Effector CD8-positive, alpha-beta T cell (primary cell): Measurements from ENCODE around the gene PLD1.

Experiments
- DNase-seq: peaks from one replicate; lab custom pipeline; 2025; lab: John Stamatoyannopoulos, UW

PLD1 gene

GRCh38 chr3:171838218-171838720 is 28.0 kb upstream of the PLD1 start:
- DNase-seq: no peak

GRCh38 chr3:171837698-171838097 is 27.4 kb upstream of the PLD1 start:
- no peak for DNase-seq

DNA sequence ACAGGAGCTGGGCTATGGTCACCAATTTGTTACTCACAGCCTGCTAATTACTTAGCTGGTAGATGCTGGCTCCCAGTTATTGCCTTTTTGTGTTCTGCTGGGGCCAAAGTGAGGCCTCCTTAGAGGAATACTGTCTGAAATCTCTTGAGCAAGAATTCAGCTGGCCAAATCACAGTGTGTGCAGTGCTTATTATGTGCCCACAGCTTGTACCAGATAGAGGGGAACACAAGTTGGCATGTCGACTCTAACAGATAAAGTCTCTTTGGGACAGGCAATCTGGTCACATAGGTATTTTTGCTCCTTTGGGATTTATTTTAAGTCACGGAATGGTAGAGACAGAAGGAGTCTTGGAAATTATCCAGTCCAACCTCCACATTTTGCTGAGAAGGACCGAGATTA is 26.6 kb upstream of the PLD1 start:
- no peak for DNase-seq

DNA sequence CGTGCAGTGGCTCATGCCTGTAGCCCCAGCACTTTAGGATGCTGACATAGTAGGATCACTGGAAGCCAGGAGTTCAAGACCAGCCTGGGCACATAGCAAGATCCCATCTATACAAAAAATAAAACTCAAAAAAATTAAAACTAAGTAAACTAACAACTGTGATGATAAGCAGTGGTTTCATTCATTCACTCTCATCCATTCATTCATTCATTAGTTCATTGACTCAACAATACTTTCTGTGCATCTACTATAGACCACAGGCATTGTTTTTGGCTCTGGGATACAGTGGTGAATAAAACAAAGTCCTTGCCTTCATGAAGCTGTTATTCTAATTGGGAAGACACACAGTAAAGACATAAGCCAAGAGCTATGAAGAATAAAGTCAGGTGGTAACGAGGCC is 25.3 kb upstream of the PLD1 start:
- DNase-seq: no peak

- DNase-seq: no peak
Measured at GRCh38 chr3:171835116-171835515, 24.8 kb upstream of the PLD1 start.

- no peak for DNase-seq
Measured at GRCh38 chr3:171834461-171834801, 24.1 kb upstream of the PLD1 start.

DNA sequence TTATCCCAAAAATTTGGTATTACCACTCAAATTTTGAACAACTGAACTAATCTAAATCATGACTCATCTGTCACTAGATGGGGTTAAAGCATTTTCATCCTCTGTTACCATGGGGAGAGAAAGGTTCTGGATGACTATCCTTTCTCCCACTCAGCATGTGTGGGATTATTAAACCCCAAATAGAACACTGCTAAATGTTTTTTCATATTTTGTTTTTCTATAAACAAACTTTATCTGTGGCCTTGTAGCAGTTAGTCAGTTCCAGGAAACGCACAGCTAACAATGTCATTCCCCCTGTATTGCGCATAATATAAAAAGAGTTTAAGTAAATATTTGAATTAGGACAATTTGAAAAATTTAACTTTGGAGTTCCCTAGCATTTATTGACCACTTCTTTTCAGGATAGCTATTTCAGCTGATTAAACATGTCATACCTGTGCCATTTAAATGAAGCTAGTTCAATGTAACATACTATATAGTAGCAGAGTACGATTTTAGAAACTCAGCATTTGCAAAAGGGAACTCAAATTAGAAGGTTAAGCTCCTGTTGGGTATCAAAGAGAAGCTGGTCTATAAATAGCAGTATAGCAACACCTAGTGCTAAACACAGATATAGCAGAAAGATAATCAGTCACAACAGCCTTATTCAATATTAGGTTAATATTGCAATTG is 23.6 kb upstream of the PLD1 start:
- no peak for DNase-seq

DNA sequence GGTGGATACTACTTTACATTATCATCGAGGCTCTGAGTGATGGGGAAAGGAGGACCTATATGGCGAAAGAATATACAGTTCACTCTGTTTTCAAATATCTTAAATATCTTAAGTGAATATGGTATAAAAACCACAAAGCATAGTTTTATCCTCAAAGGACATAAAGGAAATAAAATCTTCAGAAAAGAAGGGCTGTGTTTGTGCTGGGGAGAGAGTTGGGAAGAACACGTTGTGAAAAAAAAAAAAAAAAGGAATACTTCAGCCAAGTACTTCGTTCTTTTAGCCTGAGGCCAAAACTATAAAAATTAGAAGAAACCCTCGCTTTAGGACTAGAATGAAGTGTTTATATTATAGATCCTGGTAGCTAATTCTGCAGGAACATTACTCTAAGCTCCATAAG is 22.7 kb upstream of the PLD1 start:
- DNase-seq: no peak

DNA sequence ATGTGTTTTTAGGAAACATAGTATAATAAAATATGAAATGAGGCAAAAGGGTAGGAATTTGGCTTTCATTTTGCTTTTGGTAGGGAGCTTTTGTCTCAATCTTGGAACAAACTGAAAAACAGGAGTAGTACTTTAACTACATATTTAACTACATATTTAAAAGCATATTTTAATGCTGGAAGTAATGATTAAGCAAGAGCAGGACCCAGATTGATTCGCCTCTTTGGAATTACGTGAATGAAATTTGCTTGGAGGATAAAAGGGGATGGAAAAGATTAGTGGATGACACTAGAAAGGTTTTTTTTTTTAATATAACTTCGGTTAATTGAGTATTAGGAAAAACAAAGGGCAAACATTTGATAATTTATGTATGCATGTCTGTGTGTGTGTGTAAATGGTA is 21.7 kb upstream of the PLD1 start:
- DNase-seq: no peak

- DNase-seq: no peak
Measured at GRCh38 chr3:171830518-171830875, 20.2 kb upstream of the PLD1 start.

GRCh38 chr3:171829841-171830517 is 19.7 kb upstream of the PLD1 start:
- DNase-seq: no peak

GRCh38 chr3:171828902-171829770 is 18.9 kb upstream of the PLD1 start:
- DNase-seq: no peak

GRCh38 chr3:171827836-171828458 is 17.7 kb upstream of the PLD1 start:
- no peak for DNase-seq

DNA sequence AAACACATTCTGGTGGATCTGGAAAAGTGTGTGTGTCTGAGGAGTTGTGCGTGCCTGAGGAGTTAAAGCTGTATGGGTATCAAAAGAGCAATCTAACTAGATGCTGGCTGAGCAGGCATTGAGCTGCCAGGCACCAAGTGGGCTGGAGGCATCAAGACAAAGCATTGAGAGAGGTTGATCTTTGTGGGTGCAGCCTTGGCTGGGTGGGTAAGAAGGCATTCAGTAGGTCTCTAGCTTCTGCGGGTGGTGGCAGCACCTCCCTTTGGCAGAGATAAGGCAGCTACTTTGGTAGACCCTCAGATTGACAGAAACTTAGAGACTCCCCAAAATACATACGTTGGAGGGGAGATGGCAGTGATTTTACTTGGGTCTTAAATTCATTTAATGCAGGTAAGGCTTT is 17.1 kb upstream of the PLD1 start:
- no peak for DNase-seq

GRCh38 chr3:171825222-171825828 is 15.0 kb upstream of the PLD1 start:
- DNase-seq: no peak

DNA sequence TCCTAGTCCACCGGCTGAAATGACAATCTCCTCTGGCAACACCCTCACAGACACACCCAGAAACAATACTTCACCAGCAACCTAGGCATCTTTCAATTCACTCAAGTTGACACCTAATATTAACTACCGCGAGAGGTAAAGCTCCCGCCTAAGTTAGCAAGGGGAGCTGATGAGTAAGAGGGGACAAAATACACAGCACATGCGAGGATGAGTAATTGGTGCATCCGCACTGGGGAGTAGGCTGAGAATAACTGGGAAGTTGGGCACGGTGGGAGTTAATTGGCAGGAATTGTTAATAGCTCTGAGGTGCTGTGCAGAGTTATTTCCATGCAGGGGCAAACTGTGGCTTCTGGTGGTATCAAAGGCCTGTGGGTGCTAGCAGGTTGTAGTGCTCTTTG is 14.5 kb upstream of the PLD1 start:
- no peak for DNase-seq

- no peak for DNase-seq
Measured at GRCh38 chr3:171824116-171824515, 13.8 kb upstream of the PLD1 start.

- DNase-seq: no peak
Measured at GRCh38 chr3:171822431-171823106, 12.3 kb upstream of the PLD1 start.

DNA sequence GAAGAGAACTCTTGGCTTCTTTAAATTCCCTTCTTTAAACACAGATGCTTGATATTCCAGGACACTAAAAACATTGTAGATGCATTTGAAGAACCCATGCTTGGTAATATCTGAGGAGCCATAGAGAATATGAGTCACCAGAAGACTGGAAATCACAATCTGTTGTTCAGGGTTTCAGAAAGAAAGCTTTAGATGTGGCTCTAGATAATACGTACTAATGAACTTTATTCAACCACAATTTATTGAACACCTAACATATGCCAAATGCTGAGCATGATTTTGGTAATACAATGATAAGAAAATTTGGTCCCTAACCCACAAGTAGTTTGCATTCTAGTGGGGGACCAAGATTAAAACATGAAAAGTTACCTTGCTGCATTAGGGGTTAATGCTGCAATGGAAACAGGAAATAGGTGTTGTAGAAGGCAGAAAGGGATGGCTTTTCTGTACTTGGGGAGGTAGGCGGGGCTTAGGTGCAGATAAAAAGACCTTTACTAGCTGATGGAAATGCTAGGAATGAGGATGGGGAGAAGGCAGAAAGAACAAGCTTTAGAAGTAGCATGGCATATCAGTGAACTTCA is 11.6 kb upstream of the PLD1 start:
- no peak for DNase-seq

DNA sequence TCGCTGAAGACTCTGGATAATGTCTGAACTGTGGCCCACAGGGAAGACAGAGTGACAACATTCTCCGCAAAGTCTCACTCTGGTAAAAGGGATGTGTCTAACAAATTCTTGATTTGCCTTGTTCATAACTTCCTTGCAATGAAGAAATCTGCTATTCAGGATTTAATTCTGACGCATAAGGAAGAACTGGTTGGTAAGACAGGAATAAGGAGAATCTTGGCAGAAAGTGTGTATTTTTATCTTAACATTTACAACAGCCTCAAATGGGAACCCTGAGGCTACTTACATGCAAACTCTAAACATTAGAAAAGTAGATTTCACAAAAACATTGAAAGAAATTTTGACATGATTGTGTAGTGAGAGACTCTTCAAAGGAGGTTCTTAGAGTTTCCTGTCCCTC is 10.8 kb upstream of the PLD1 start:
- DNase-seq: no peak
